ENCODE results near the gene SWT1. TPM values are rescaled to one million over a fixed set of nuclear protein-coding genes. Genes with fewer than 3 reads are reported as not detected.

SWT1 gene
- total and polyA plus RNA-seq, 9 of the 15 experiments (the other 6 are each of a cell fraction or from before 2014, with no cell fraction given) = 1.5 to 3.4 (median 2.3) TPM

GRCh38 chr1:185284533-185285276 is 127.7 kb downstream of the SWT1 start (continued):
- TF ChIP-seq MGA (IDR thresholded peaks at IDR 0.05) (peak; percentile 70), SUPT5H (IDR thresholded peaks at IDR 0.05) (peak; percentile 55; the same call in 1 of the 2 replicates), ZFP1 (CRISPR knock-in tag; IDR thresholded peaks at IDR 0.05) (no peak), ZNF318 (IDR thresholded peaks at IDR 0.05; ENCODE audit: borderline replicate concordance in 1 of 2, low read depth in 1 of 2) (peak in 1 of 2 experiments; percentile 16; a peak in 1 of 4 replicates), TCFL5 (CRISPR knock-in tag; conservative IDR thresholded peaks at IDR 0.05) (no peak), MAFF (IDR thresholded peaks at IDR 0.05; ENCODE audit: low read length) (0 out of 2 replicates have a peak, but pooled peaks have one; percentile 34), TRIM28 (IDR thresholded peaks at IDR 0.05) (peak; percentile 85), TRIM24 (IDR thresholded peaks at IDR 0.05) (peak; percentile 99)
